GM12873 (cell line): ENCODE measurements around the gene CELF2.

Experiments used
- CTCF ChIP-seq: IDR thresholded peaks from 2 replicates; pipeline ENCODE4 v1.5.1; 2012; ENCODE audit warnings: low read depth, mild to moderate bottlenecking, moderate library complexity, low read length, control low read depth; ENCODE audit not compliant: insufficient read depth; ENCODE audit errors: missing control alignments

CELF2 gene

GRCh38 chr10:11159543-11160215, 142.0 kb downstream of the CELF2 start:
- no peak for TF ChIP-seq CTCF

DNA sequence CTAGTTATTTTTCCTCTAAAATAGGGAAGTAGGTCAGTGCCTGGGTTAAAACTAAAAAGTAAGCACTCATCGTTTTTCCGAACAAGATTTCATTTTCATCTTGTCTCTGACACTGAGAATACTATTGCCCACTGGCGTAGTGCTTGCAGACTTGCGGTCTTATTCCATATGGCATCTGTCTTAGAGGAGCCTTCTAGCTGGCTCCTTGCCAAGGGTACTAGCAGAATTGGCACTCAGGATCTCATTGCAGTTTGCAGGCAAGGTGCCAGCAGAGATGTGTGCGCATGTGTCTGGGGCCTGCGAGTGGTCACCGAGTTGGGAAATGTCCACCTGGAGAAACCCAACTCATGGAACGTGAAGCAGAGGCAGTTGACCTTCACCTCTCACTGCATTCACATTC, 143.4 kb downstream of the CELF2 start:
- TF ChIP-seq CTCF, result no peak

- TF ChIP-seq CTCF, result no peak
Observed at GRCh38 chr10:11161910-11162309, 144.2 kb downstream of the CELF2 start.

- no peak for TF ChIP-seq CTCF
Observed at GRCh38 chr10:11162828-11163599, 145.3 kb downstream of the CELF2 start.

GRCh38 chr10:11163780-11164550, 146.3 kb downstream of the CELF2 start:
- no peak for TF ChIP-seq CTCF

DNA sequence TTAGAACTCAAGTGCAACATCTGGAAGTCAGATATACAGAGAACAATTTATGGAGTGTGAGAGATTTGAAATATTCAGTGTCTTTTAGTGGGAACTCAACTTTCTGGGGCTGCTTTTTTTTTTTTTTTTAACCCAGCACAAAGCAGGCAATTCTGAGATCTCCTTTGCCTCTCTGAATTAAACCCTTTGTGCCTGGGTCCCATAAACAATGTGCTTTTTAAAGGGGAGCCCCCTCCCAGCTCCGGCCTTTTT, 146.8 kb downstream of the CELF2 start:
- TF ChIP-seq CTCF, result no peak

DNA sequence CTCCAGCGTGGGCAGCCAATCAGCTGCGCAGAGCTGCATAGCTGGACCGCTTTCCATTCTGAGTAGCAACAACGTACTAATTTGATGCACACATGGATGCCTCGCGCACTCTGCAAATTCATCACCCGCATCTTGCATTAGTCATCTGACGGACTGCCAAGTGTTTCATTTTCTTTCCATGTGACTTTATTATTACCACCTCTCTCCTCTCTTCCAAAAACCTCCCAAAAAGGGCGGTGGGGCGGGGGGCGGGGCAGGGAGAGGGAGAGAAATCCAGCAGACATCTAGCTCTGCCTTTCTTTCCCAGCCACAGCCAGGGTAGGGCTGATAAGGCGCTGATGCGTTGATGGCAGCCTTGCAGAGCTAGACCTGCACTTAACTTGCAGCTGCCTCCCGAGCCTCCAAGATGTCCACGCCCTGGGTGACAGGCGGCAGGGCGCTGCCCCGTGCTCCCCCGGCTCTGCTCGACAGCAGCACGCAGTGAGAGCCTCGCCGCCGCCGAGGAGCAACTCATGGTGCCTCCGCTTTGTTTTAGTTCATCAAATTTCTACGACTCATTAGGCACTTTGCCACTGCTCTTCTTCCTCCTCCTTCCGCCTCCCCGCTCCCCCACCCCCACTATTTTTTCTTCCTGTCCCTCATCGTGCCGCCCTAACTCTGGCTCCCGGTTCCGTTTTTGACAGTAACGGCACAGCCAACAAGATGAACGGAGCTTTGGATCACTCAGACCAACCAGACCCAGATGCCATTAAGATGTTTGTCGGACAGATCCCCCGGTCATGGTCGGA, 147.3 kb downstream of the CELF2 start:
- TF ChIP-seq CTCF, result no peak
